Epithelial cell of esophagus (primary cell): ENCODE measurements around the gene ANXA1.

Experiments
- DNase-seq: peaks from one replicate; pipeline ENCODE4 v3.0.0; 2010; ENCODE audit warnings: low read depth
- H3K4me3 ChIP-seq: 2 replicates; pipeline ENCODE4 v1.5.1; 2011; ENCODE audit warnings: mild to moderate bottlenecking, low read length, control low read depth
- TF ChIP-seq, protein P1 (sequence below): IDR thresholded peaks from 2 replicates; pipeline ENCODE4 v1.5.1; 2011; ENCODE audit warnings: low read depth, mild to moderate bottlenecking, low read length, control low read depth, inconsistent platforms; ENCODE audit not compliant: insufficient read depth; ENCODE audit errors: missing control alignments

The ANXA1 gene

DNA sequence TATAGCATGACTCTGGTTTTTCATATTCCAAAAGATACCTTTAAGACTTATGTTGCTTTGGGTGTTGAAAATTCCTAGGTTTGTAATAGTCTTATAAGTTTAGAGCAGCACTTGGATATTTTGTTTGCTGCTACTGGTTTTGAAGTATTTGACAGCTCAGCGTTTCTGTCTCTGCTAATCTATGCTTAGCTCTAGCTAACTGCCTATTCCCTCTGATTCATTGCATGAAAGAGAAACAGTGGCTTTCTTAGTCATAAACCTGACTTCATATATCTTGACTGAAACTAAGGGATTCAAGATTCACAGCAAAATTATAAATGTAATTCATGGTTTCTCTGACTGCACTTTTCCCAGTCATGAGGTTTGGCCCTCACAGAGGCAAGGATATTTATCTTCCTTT, 35.6 kb upstream of the ANXA1 start:
- H3K4me3 ChIP-seq, result no peak overlapping the region
- peak; percentile 93 for DNase-seq
- TF ChIP-seq, protein P1, sequence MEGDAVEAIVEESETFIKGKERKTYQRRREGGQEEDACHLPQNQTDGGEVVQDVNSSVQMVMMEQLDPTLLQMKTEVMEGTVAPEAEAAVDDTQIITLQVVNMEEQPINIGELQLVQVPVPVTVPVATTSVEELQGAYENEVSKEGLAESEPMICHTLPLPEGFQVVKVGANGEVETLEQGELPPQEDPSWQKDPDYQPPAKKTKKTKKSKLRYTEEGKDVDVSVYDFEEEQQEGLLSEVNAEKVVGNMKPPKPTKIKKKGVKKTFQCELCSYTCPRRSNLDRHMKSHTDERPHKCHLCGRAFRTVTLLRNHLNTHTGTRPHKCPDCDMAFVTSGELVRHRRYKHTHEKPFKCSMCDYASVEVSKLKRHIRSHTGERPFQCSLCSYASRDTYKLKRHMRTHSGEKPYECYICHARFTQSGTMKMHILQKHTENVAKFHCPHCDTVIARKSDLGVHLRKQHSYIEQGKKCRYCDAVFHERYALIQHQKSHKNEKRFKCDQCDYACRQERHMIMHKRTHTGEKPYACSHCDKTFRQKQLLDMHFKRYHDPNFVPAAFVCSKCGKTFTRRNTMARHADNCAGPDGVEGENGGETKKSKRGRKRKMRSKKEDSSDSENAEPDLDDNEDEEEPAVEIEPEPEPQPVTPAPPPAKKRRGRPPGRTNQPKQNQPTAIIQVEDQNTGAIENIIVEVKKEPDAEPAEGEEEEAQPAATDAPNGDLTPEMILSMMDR, result no peak

DNA sequence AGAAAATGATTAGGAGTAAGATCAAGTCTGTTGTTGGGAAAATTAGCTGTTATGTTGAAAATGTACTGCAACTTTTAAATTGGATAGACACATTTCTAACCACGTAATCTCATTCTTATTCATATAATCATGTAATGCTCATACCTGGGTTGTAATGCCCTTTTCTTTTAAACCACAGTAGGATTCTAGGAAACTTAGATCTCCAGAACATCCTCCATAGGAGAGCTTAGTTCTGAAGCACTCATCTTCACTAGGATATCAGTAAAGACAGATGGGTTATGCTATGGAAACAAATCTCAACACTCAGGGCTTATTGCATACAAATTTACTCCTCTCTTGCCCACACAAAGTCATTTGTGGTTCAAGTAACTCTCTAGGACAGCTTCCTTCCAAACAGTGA, 34.8 kb upstream of the ANXA1 start:
- TF ChIP-seq, protein P1, result no peak
- H3K4me3 ChIP-seq, result no peak overlapping the region
- DNase-seq, result no peak

- TF ChIP-seq, protein P1, result no peak
- H3K4me3 ChIP-seq, result no peak overlapping the region
- peak; percentile 88 for DNase-seq
Observed at GRCh38 chr9:73118286-73118685, 33.4 kb upstream of the ANXA1 start.

DNA sequence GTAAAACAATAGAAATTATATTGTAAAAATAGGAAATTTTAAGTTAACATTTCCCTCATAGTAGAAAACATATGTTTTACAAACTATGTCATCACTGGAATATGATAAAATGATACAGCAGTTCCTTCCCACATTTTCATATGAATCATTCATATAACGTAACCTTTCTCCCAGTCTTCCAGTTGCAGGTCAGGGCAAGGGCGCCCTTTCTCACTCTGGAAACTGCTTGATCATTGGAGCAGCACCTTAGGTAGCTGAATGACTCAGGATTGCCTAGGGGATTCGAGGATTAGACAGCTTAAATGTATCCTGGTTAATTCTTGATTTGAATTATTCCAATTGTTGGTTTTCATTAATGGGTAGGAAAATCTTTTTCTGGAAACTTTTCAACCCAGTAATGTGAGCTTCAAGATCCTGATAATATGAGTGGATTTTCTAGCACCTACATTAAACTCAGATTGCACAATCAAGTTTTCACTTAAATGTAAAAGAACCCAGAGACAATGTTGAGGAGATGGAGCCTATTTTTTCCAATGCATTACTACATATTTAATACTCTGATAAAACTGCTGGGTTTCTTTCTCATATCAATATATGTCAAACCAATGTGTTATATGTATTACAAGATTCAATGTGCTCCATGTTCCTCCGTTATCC, 32.6 kb upstream of the ANXA1 start:
- TF ChIP-seq, protein P1, result no peak
- H3K4me3 ChIP-seq, result no peak overlapping the region
- DNase-seq, result peak; percentile 99

GRCh38 chr9:73121375-73121935, 30.2 kb upstream of the ANXA1 start:
- peak; percentile 73 for DNase-seq
- TF ChIP-seq, protein P1, result no peak
- H3K4me3 ChIP-seq, result no peak overlapping the region

DNA sequence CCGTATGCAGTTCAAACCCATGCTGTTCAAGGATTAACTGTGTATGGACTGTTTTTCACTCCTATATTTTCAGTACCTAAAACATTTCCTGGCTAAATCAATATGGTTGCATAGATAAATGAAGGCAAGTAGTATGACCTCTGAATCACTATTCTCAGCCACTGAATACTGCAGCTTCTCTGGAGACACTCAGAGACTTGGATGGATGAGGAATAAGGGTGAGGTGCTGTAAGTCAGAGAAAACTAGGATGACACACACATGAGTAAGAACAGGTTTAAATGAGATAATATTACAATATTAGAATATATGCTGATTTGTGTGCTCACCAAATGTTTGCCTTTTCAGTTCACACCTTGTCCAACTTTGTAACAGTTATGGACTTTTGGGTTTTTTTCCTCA, 26.0 kb upstream of the ANXA1 start:
- peak; percentile 93 for DNase-seq
- no peak overlapping the region for H3K4me3 ChIP-seq
- TF ChIP-seq, protein P1, result no peak
